Activated CD8-positive, alpha-beta memory T cell treated with anti-CD3 and anti-CD28 coated beads for 36 hours (primary cell): ENCODE data around the gene FETUB. TPM values are rescaled to one million over a fixed set of nuclear protein-coding genes. Genes with fewer than 3 reads are reported as not detected.
"Not testable (repeated sequence)": the region's sequence is repeated elsewhere in the genome, so short reads cannot be mapped to it uniquely, and the experiment has no call there.

Experiments used
- CTCF ChIA-PET: fragments of 350-600 bp; sonication (Branson Sonifier 250); formaldehyde crosslinking; loops from one replicate; lab custom pipeline; 2021; ENCODE audit warnings: antibody characterized with exemption; lab: Charles Lee
- POLR2A ChIA-PET: fragments of 350-600 bp; sonication (Branson Sonifier 250); formaldehyde crosslinking; loops from one replicate; lab custom pipeline; 2021; ENCODE audit warnings: antibody characterized with exemption; lab: Charles Lee
- total RNA-seq, 2 experiments: library from RNA; stranded (reverse); gene quantifications; one replicate each; pipeline ENCODE4 v1.2.3, GENCODE V29; 2021

Gene FETUB
- total RNA-seq, 2 experiments from 2014 or later, result not detected

GRCh38 chr3:186691676-186692075, 51.5 kb downstream of the FETUB start:
- CTCF ChIA-PET, result no interaction called here
- POLR2A ChIA-PET, result no interaction called here

DNA sequence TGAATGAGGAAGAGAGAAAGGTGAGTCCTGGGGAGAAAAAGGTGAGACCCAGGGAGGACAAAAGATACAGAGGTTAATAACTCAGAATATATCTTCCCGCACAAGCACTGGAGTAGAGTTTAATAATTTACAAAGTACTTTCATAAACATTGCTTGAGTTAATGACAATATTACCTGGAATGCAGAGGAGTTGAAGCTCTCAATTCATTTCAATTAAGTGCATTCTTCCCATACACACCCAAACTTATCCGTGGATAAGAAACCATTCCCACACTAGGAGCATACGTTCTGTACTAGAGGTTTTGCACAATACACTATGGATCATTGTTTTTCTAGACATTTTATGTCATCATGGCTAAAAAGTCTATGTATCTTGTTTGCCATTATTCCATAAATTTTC, 53.6 kb downstream of the FETUB start:
- CTCF ChIA-PET, result no interaction called here
- POLR2A ChIA-PET, result no interaction called here

DNA sequence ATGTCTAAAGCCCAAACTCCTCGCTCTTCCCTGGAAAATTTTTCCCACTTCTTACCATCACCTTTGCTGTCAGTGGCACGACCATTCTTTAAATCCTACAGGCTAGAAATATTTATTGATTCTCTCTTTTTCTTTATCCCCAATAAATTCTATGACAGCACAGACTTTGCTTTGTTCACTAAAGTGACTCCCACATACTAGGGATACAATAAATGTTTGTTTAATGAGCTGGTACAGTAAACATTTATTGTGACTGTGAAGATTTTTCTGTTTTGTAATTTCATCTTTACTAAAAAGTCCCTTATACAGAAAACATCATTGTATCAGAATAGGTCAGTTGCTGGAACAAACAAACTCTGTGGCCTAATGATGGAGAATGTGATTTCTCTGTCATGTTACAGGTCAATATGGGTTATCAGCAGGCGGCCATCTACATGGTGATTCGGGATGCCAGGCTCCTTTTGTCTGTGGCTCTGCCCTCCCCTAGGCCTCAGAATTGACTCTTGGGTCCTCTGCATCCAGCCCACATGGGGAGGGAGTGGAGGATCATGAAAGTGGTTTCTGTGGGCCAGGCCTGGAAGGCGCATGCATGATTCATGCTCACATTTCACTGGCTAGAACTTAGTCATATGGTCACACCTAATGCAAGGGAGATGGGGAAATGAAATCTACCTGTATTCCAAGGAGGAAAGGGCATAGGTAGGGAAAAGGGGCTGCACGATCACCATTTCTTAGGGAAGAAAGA, 54.3 kb downstream of the FETUB start:
- ChIA-PET CTCF (no interaction called here), POLR2A (no interaction called here)

DNA sequence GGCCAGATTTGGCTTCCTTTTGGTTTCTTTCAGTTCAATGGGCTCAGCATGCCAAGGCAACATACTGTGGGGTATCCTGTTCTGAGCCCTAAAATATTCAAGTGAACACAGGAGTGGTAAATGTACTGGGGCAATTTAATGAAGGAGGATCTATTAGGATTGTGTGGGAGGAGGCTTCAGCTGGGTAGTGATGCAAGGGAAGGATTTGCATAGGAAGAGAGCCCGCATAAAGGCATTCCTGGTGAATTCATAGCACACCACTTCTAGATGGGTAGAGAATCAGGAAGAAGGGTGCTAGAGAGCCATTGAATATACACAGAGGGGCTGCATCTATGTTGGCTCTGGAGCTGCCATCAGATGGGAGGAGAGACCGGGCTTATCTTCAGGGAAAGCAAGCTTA, 56.3 kb downstream of the FETUB start:
- ChIA-PET POLR2A (no interaction called here), CTCF (interaction anchor here (1.2 kb wide), 1 partner anchor 82 kb away, joined by 3 read pairs; no protein-coding TSS in a partner anchor)

DNA sequence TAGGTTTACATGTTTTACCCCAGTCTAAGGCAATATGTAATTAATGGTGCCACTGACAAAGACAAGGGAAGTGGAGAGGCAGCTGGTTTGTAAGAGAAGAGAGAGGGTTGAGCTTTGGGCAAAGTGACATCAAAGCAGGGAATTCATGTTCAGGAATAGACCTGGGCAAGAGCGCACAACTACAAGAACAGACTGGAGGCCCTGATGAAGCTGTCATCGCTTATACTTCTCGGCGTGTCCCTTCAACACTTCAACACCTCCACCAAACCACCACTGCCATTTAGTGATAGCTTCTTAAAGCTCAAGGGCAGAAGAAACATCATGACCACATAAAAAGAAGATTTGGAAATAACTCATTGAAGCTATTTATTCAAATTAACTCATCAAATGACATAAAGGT, 57.3 kb downstream of the FETUB start:
- POLR2A ChIA-PET, result no interaction called here
- CTCF ChIA-PET, result interaction anchor here (1.2 kb wide), 1 partner anchor 83 kb away, joined by 3 read pairs; no protein-coding TSS in a partner anchor

- ChIA-PET CTCF (no interaction called here), POLR2A (no interaction called here)
Observed at GRCh38 chr3:186700267-186700666, 60.1 kb downstream of the FETUB start.

DNA sequence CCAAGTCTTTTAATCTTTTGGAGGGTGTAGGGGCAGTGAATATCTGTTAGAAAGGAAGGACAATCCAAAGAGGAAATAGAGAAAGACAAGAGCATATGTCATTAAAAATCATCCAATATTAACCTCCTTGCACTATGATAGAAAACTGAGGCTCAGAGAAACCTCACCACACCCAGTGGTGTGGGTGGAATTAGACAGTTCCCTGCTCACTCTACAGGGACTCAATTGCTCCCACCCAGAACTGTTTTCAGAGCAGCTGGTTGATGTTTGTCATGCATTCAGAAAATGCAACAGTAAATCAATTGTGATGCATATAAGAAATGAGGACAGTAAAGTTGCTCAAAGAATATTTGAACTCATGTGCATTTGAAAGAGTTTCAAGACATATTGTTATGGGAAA, 62.3 kb downstream of the FETUB start:
- CTCF ChIA-PET, result not testable (repeated sequence)

More for the DNA sequence above, 62.3 kb downstream of the FETUB start:
- POLR2A ChIA-PET, result not testable (repeated sequence)

Other genes with a start within 250 kb of the FETUB start
- gene CRYGS, start 96.0 kb upstream of the FETUB start, total RNA-seq, result 1 to 10 TPM; 2.3 to 2.4 TPM
- gene TBCCD1, start 73.1 kb upstream of the FETUB start, total RNA-seq, result 10 to 100 TPM; 15.8 to 15.9 TPM
- gene DNAJB11, start 69.7 kb upstream of the FETUB start, total RNA-seq, result 10 to 100 TPM; 58.7 to 60.3 TPM
- gene AHSG, start 27.3 kb upstream of the FETUB start, total RNA-seq, result not detected
- not detected for gene HRG, start 25.6 kb downstream of the FETUB start, total RNA-seq
- not detected for gene KNG1, start 77.0 kb downstream of the FETUB start, total RNA-seq
- gene EIF4A2, start 143.2 kb downstream of the FETUB start, total RNA-seq, result 100 to 1,000 TPM; 477 to 501 TPM
- 100 to 1,000 TPM; 115 to 120 TPM for gene RFC4, start 166.1 kb downstream of the FETUB start, total RNA-seq
- gene ADIPOQ, start 202.3 kb downstream of the FETUB start, total RNA-seq, result not detected